Measurements from ENCODE around the gene PNMA6E.

The PNMA6E gene

GRCh38 chrX:153349952-153350351 is 51.2 kb downstream of the PNMA6E start:
- no peak overlapping the region for H3K4me3 ChIP-seq (ENCODE audit: insufficient read length, low read depth)
- no peak for DNase-seq (ENCODE audit: low read depth, low spot score)
- TF ChIP-seq YY1 (IDR thresholded peaks at IDR 0.05; ENCODE audit: insufficient read depth, insufficient read length) (no peak), SUZ12 (IDR thresholded peaks at IDR 0.05; ENCODE audit: extremely low read depth, insufficient read depth, insufficient read length) (no peak), ZNF274 (IDR thresholded peaks at IDR 0.05; ENCODE audit: low read depth, low read length) (no peak)
- peaks cover 38% of the 10 kb centered on the region for H3K36me3 ChIP-seq (ENCODE audit: insufficient read depth, insufficient read length, low read length)
- H3K9me3 ChIP-seq (ENCODE audit: insufficient read depth, low read length) = no peaks in the 10 kb centered on the region
- H3K9ac ChIP-seq (ENCODE audit: insufficient read length, low read depth) = no peak overlapping the region
- H3K27me3 ChIP-seq (ENCODE audit: insufficient read depth, insufficient read length) = no peaks in the 10 kb centered on the region
- H3K4me1 ChIP-seq (ENCODE audit: insufficient read depth, insufficient read length) = no peaks in the 10 kb centered on the region

GRCh38 chrX:153348421-153348820 is 52.7 kb downstream of the PNMA6E start:
- Histone ChIP-seq H3K4me1 (ENCODE audit: insufficient read depth, insufficient read length) (no peaks in the 10 kb centered on the region), H3K27me3 (ENCODE audit: insufficient read depth, insufficient read length) (no peaks in the 10 kb centered on the region), H3K36me3 (ENCODE audit: insufficient read depth, insufficient read length, low read length) (peaks cover 48% of the 10 kb centered on the region), H3K9me3 (ENCODE audit: insufficient read depth, low read length) (no peaks in the 10 kb centered on the region), H3K9ac (ENCODE audit: insufficient read length, low read depth) (no peak overlapping the region), H3K4me3 (ENCODE audit: insufficient read length, low read depth) (no peak overlapping the region)
- TF ChIP-seq ZNF274 (IDR thresholded peaks at IDR 0.05; ENCODE audit: low read depth, low read length) (no peak), YY1 (IDR thresholded peaks at IDR 0.05; ENCODE audit: insufficient read depth, insufficient read length) (no peak), SUZ12 (IDR thresholded peaks at IDR 0.05; ENCODE audit: extremely low read depth, insufficient read depth, insufficient read length) (no peak)
- DNase-seq (ENCODE audit: low read depth, low spot score) = no peak

GRCh38 chrX:153347530-153347929 is 53.6 kb downstream of the PNMA6E start:
- TF ChIP-seq SUZ12 (IDR thresholded peaks at IDR 0.05; ENCODE audit: extremely low read depth, insufficient read depth, insufficient read length) = no peak
- TF ChIP-seq ZNF274 (IDR thresholded peaks at IDR 0.05; ENCODE audit: low read depth, low read length) = no peak
- TF ChIP-seq YY1 (IDR thresholded peaks at IDR 0.05; ENCODE audit: insufficient read depth, insufficient read length) = no peak
- H3K4me3 ChIP-seq (ENCODE audit: insufficient read length, low read depth) = no peak overlapping the region
- H3K36me3 ChIP-seq (ENCODE audit: insufficient read depth, insufficient read length, low read length) = peaks cover 48% of the 10 kb centered on the region
- H3K9me3 ChIP-seq (ENCODE audit: insufficient read depth, low read length) = no peaks in the 10 kb centered on the region
- no peaks in the 10 kb centered on the region for H3K27me3 ChIP-seq (ENCODE audit: insufficient read depth, insufficient read length)
- no peak overlapping the region for H3K9ac ChIP-seq (ENCODE audit: insufficient read length, low read depth)
- no peaks in the 10 kb centered on the region for H3K4me1 ChIP-seq (ENCODE audit: insufficient read depth, insufficient read length)
- DNase-seq (ENCODE audit: low read depth, low spot score) = no peak
